H9 (cell line): ENCODE data around the gene AIPL1. TPM values are rescaled to one million over a fixed set of nuclear protein-coding genes. Genes with fewer than 3 reads are reported as not detected.
A peak's percentile ranks its signal among the peaks of the same experiment; 100 is the strongest.

ENCODE experiments used
- DNase-seq: peaks from one replicate; pipeline ENCODE4 v3.0.0-alpha.2; 2017
- H2AFZ ChIP-seq: one replicate; pipeline ENCODE4 v1.6.1; 2013; ENCODE audit warnings: mild to moderate bottlenecking, low read length, control low read depth, moderate library complexity
- H2AK5ac ChIP-seq: 2 replicates; pipeline ENCODE4 v1.6.1; 2013; ENCODE audit warnings: low read length, control low read depth, mixed read lengths; ENCODE audit not compliant: insufficient read length
- H2BK120ac ChIP-seq: one replicate; pipeline ENCODE4 v1.6.1; 2013; ENCODE audit warnings: low read depth, mild to moderate bottlenecking, low read length, control low read depth, inconsistent platforms; ENCODE audit not compliant: poor library complexity, severe bottlenecking
- H2BK12ac ChIP-seq: 2 replicates; pipeline ENCODE4 v1.6.1; 2013; ENCODE audit warnings: low read length, control low read depth, mixed read lengths, low read depth; ENCODE audit not compliant: insufficient read length
- H2BK15ac ChIP-seq: 2 replicates; pipeline ENCODE4 v1.6.1; 2013; ENCODE audit warnings: low read depth, low read length, control low read depth
- H2BK20ac ChIP-seq: one replicate; pipeline ENCODE4 v1.6.1; 2013; ENCODE audit warnings: low read depth, mild to moderate bottlenecking, low read length, control low read depth, inconsistent platforms; ENCODE audit not compliant: poor library complexity, severe bottlenecking
- H2BK5ac ChIP-seq: 2 replicates; pipeline ENCODE4 v1.6.1; 2013; ENCODE audit warnings: low read length, control low read depth, mixed read lengths; ENCODE audit not compliant: insufficient read length
- H3K14ac ChIP-seq: 2 replicates; pipeline ENCODE4 v1.6.1; 2013; ENCODE audit warnings: low read length, control low read depth; ENCODE audit not compliant: insufficient read depth
- H3K18ac ChIP-seq: 2 replicates; pipeline ENCODE4 v1.6.1; 2013; ENCODE audit warnings: low read depth, mild to moderate bottlenecking, mixed read lengths, low read length, control low read depth; ENCODE audit not compliant: insufficient read length
- H3K23ac ChIP-seq: 2 replicates; pipeline ENCODE4 v1.6.1; 2013; ENCODE audit warnings: low read length, control low read depth, mixed read lengths, low read depth; ENCODE audit not compliant: insufficient read length
- H3K23me2 ChIP-seq: 2 replicates; pipeline ENCODE4 v1.6.1; 2013; ENCODE audit warnings: low read depth, mild to moderate bottlenecking, mixed read lengths, low read length, control low read depth; ENCODE audit not compliant: insufficient read length, poor library complexity, severe bottlenecking
- H3K27ac ChIP-seq: 2 replicates; pipeline ENCODE4 v1.5.1; 2013; ENCODE audit warnings: low read length, control low read depth, mixed read lengths, low read depth; ENCODE audit not compliant: insufficient read length
- H3K27me3 ChIP-seq: 2 replicates; pipeline ENCODE4 v1.6.1; 2013; ENCODE audit warnings: low read length, control low read depth, inconsistent platforms; ENCODE audit not compliant: insufficient read depth
- H3K4ac ChIP-seq: 2 replicates; pipeline ENCODE4 v1.6.1; 2013; ENCODE audit warnings: low read depth, mild to moderate bottlenecking, control low read depth, inconsistent platforms, low read length, moderate library complexity
- H3K4me1 ChIP-seq: 2 replicates; pipeline ENCODE4 v1.6.1; 2013; ENCODE audit warnings: low read length, control low read depth, inconsistent platforms; ENCODE audit not compliant: insufficient read depth
- H3K4me2 ChIP-seq: 2 replicates; pipeline ENCODE4 v1.6.1; 2013; ENCODE audit warnings: low read length, control low read depth, mixed read lengths; ENCODE audit not compliant: insufficient read length, insufficient read depth
- H3K56ac ChIP-seq: 2 replicates; pipeline ENCODE4 v1.6.1; 2013; ENCODE audit warnings: low read depth, mild to moderate bottlenecking, mixed read lengths, low read length, control low read depth; ENCODE audit not compliant: insufficient read length
- H3K79me1 ChIP-seq: 2 replicates; pipeline ENCODE4 v1.6.1; 2013; ENCODE audit warnings: low read depth, mild to moderate bottlenecking, moderate library complexity, low read length, control low read depth, inconsistent platforms; ENCODE audit not compliant: insufficient read depth, poor library complexity, severe bottlenecking
- H3K79me2 ChIP-seq: 2 replicates; pipeline ENCODE4 v1.6.1; 2013; ENCODE audit warnings: low read length, control low read depth, inconsistent platforms; ENCODE audit not compliant: insufficient read depth
- H3K9ac ChIP-seq: 2 replicates; pipeline ENCODE4 v1.6.1; 2013; ENCODE audit warnings: low read length, control low read depth, mixed read lengths; ENCODE audit not compliant: insufficient read length; ENCODE audit errors: extremely low read depth
- H3K9me3 ChIP-seq: one replicate; pipeline ENCODE4 v1.6.1; 2013; ENCODE audit warnings: low read depth, low read length, inconsistent platforms; ENCODE audit not compliant: control insufficient read depth
- H3T11ph ChIP-seq: one replicate; pipeline ENCODE4 v1.6.1; 2013; ENCODE audit warnings: mild to moderate bottlenecking, low read length, control low read depth, inconsistent platforms
- H4K20me1 ChIP-seq: one replicate; pipeline ENCODE4 v1.6.1; 2013; ENCODE audit not compliant: control insufficient read depth, insufficient read length, insufficient read depth
- H4K5ac ChIP-seq: 2 replicates; pipeline ENCODE4 v1.6.1; 2013; ENCODE audit warnings: low read depth, mild to moderate bottlenecking, mixed read lengths, low read length, control low read depth; ENCODE audit not compliant: insufficient read length
- H4K8ac ChIP-seq: replicated peaks from 2 replicates; pipeline ENCODE4 v1.6.1; 2013; ENCODE audit warnings: low read length, control low read depth, mixed read lengths, low read depth; ENCODE audit not compliant: insufficient read length
- H4K91ac ChIP-seq: 2 replicates; pipeline ENCODE4 v1.6.1; 2013; ENCODE audit warnings: low read depth, mild to moderate bottlenecking, moderate library complexity, mixed read lengths, low read length, control low read depth; ENCODE audit not compliant: insufficient read length
- H3K27ac Mint-ChIP-seq, 3 experiments: 2 replicates in 2 of 3; 3 replicates in 1 of 3; pipeline ENCODE4 v1.8.0; 2020 to 2021; ENCODE audit warnings: mixed read lengths in 3 of 3, mild to moderate bottlenecking in 1 of 3, moderate library complexity in 1 of 3
- H3K27me3 Mint-ChIP-seq: 2 replicates; pipeline ENCODE4 v1.8.0; 2021; ENCODE audit warnings: low read depth, mild to moderate bottlenecking, moderate library complexity, mixed read lengths
- H3K36me3 Mint-ChIP-seq, 3 experiments: 2 replicates in 2 of 3; 3 replicates in 1 of 3; pipeline ENCODE4 v1.8.0; 2020 to 2021; ENCODE audit warnings: low read depth in 3 of 3, mixed read lengths in 3 of 3; ENCODE audit not compliant: insufficient read depth in 1 of 3
- H3K4me1 Mint-ChIP-seq, 2 experiments: 2 replicates each; pipeline ENCODE4 v1.8.0; 2020; ENCODE audit warnings: mixed read lengths in 2 of 2
- H3K4me3 Mint-ChIP-seq, 2 experiments: 2 replicates in 1 of 2; 3 replicates in 1 of 2; pipeline ENCODE4 v1.8.0; 2020 to 2021; ENCODE audit warnings: mild to moderate bottlenecking in 2 of 2, mixed read lengths in 2 of 2, moderate library complexity in 1 of 2
- H3K9me3 Mint-ChIP-seq, 2 experiments: 2 replicates in 1 of 2; 3 replicates in 1 of 2; pipeline ENCODE4 v1.8.0; 2020; ENCODE audit warnings: mild to moderate bottlenecking in 2 of 2, mixed read lengths in 2 of 2, moderate library complexity in 1 of 2
- CTCF ChIP-seq: fragments of 200-600 bp; sonication (generic); conservative IDR thresholded peaks from 3 replicates; pipeline ENCODE4 v1.8.0; 2021; ENCODE audit warnings: antibody characterized with exemption, mild to moderate bottlenecking
- WGBS: extraction: QIAGEN DNeasy Blood & Tissue Kit; methylation state at CpG from one replicate; pipeline ENCODE4 v1.1.7; 2013; ENCODE audit warnings: missing lambda C conversion rate, low lambda C conversion rate, mixed read lengths; ENCODE audit not compliant: insufficient read length; ENCODE audit errors: extremely low coverage; 5-methylcytosine and 5-hydroxymethylcytosine counted together
- total RNA-seq: library from RNA; stranded (reverse); gene quantifications from 2 replicates; pipeline ENCODE4 v1.2.1, GENCODE V29; 2021

The AIPL1 gene
- total RNA-seq, 1 experiment from 2014 or later: 0.57 TPM

DNA sequence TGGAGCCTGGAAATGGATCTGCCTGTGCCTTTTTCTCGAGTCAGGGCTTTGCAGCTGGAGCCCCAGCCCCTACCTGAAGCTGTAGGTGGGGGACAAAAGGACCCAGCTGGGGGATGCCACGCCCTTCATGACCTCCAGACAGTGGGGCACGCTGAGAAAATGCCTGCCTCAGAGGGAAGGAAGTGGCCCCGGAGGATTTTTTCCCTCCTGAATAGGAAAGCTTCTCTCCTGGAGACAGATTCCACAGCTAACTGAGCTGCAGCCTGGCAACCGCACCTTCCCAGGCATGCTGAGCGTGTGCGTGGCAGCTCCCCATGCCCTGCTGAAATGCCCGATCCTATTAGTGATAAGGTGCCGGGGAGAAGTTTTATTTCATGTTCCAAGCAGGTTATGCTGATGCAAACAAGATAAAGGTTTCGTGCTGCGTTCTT is 58.0 kb downstream of the AIPL1 start:
- no peak overlapping the region for H4K91ac ChIP-seq
- H4K20me1 ChIP-seq: no peaks in the 10 kb centered on the region
- peaks cover 3% of the 10 kb centered on the region; the same call in 1 of the 2 replicates for H3K4me1 ChIP-seq
- no peak overlapping the region for H2BK5ac ChIP-seq
- H3K36me3 Mint-ChIP-seq: peaks cover 0 to 12% (median 0%) of the 10 kb centered on the region in 3 experiments; a peak in 3 of 7 replicates
- no peak overlapping the region for H2BK120ac ChIP-seq
- no peak overlapping the region for H3K4me3 Mint-ChIP-seq
- H3K4me2 ChIP-seq: no peak overlapping the region
- peaks cover 8% of the 10 kb centered on the region for H3K23me2 ChIP-seq
- H3K9me3 ChIP-seq: no peaks in the 10 kb centered on the region
- H2AK5ac ChIP-seq: no peak overlapping the region
- no peak overlapping the region for H3K18ac ChIP-seq
- H3T11ph ChIP-seq: no peak overlapping the region
- H3K23ac ChIP-seq: no peak overlapping the region
- TF ChIP-seq CTCF: no peak
- H2BK12ac ChIP-seq: no peak overlapping the region
- no peak overlapping the region for H2AFZ ChIP-seq
- H3K4ac ChIP-seq: no peak overlapping the region
- 0 out of 7 replicates have a peak overlapping the region, but pooled peaks of 1 of the 3 experiments have one; percentile 43 for H3K27ac Mint-ChIP-seq
- H3K79me2 ChIP-seq: no peaks in the 10 kb centered on the region
- H3K27ac ChIP-seq: no peak overlapping the region
- peaks cover 3 to 9% of the 10 kb centered on the region in 2 experiments; a peak in 2 of 5 replicates for H3K9me3 Mint-ChIP-seq
- whole genome bisulfite sequencing: no CpG with 5 or more reads among the region's 11 CpGs
- no peak for DNase-seq
- H3K27me3 Mint-ChIP-seq: peaks cover 4% of the 10 kb centered on the region
- peaks cover 28% of the 10 kb centered on the region in 2 experiments for H3K4me1 Mint-ChIP-seq
- H2BK15ac ChIP-seq: no peak overlapping the region
- no peak overlapping the region for H3K56ac ChIP-seq
- H3K14ac ChIP-seq: no peak overlapping the region
- no peaks in the 10 kb centered on the region for H3K79me1 ChIP-seq
- no peaks in the 10 kb centered on the region for H3K27me3 ChIP-seq
- H4K8ac ChIP-seq: no peak overlapping the region
- H4K5ac ChIP-seq: no peak overlapping the region
- no peak overlapping the region for H2BK20ac ChIP-seq
- no peak overlapping the region for H3K9ac ChIP-seq
